ENCODE measurements around the gene ESAM.

The ESAM gene

DNA sequence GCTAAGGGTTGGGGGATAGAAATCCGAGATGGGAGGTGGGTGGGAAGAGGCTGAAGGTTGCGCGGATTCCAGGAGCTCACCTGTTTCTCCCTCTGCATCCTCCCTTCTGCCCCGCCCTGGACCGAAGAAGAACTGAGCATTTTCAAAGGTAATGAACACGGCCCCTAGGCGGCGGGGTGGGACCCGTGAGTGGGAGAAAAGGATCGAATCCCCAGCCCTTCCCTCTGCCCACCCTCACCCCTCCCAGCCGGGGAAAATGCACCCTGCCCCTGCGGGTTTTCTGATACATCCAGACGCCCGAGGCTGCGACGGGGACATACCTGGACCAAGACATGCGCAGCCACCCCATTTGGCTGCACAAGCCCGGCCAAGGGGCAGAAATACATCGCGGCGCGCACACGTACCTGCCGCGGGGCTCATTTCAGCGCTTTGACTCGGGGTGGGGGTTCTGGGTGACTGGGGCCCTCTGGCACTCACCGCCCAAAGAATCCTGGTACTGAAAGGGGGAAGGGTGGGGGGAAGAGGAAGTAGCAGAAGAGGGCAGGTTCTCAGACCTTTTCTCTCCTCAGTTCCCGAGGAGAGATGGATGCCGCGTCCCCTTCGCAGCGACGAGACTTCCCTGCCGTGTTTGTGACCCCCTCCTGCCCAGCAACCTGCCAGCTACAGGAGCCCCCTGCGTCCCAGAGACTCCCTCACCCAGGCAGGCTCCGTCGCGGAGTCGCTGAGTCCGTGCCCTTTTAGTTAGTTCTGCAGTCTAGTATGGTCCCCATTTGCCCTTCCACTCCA lies 16.1 kb downstream of the ESAM start:
- H3K27ac ChIP-seq, result no peak overlapping the region
- no peak for DNase-seq (ENCODE audit: low read depth, low spot score)
- H3K4me3 ChIP-seq, result peak overlapping the region; percentile 75
- no peaks in the 10 kb centered on the region for H3K9me3 ChIP-seq (ENCODE audit: low read depth, low read length)
- H3K9ac ChIP-seq (ENCODE audit: insufficient read length), result no peak overlapping the region
- TF ChIP-seq FOXP2 (optimal IDR thresholded peaks at IDR 0.05; ENCODE audit: control extremely low read depth, extremely low read length, insufficient read depth), result no peak
- no peak for TF ChIP-seq POLR2AphosphoS5 (IDR thresholded peaks at IDR 0.05; ENCODE audit: borderline replicate concordance, low read depth, low read length)
- no peak for TF ChIP-seq EZH2 (IDR thresholded peaks at IDR 0.05)
- no peaks in the 10 kb centered on the region for H3K36me3 ChIP-seq (ENCODE audit: insufficient read depth, low read length)

DNA sequence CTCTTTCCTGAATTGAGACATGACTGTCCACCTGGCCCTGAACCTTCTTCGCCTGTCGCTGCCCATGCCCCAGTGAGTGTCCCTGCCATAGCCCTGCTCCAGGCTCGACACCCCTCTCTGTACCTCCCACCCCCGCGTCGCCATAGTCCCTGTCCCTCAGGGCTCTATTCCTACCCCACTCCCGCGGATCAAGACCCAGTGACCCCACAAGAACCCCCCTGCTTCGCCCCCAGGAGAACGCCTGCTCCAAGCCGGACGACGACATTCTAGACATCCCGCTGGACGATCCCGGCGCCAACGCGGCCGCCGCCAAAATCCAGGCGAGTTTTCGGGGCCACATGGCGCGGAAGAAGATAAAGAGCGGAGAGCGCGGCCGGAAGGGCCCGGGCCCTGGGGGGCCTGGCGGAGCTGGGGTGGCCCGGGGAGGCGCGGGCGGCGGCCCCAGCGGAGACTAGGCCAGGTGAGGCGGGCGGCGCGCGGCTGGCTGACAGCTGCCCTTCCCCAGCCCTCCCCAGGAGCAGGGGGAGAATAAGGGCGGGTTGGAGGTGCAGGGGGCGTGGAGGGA lies 16.7 kb downstream of the ESAM start:
- Histone ChIP-seq H3K9me3 (ENCODE audit: low read depth, low read length) (no peaks in the 10 kb centered on the region), H3K4me3 (no peak overlapping the region), H3K36me3 (ENCODE audit: insufficient read depth, low read length) (no peaks in the 10 kb centered on the region), H3K27ac (no peak overlapping the region), H3K9ac (ENCODE audit: insufficient read length) (no peak overlapping the region)
- no peak for DNase-seq (ENCODE audit: low read depth, low spot score)
- no peak for TF ChIP-seq FOXP2 (optimal IDR thresholded peaks at IDR 0.05; ENCODE audit: control extremely low read depth, extremely low read length, insufficient read depth)
- no peak for TF ChIP-seq POLR2AphosphoS5 (IDR thresholded peaks at IDR 0.05; ENCODE audit: borderline replicate concordance, low read depth, low read length)
- no peak for TF ChIP-seq EZH2 (IDR thresholded peaks at IDR 0.05)

GRCh38 chr11:124743050-124743449 lies 19.0 kb downstream of the ESAM start:
- no peak for DNase-seq (ENCODE audit: low read depth, low spot score)
- Histone ChIP-seq H3K36me3 (ENCODE audit: insufficient read depth, low read length) (no peaks in the 10 kb centered on the region), H3K9ac (ENCODE audit: insufficient read length) (no peak overlapping the region), H3K27ac (no peak overlapping the region), H3K9me3 (ENCODE audit: low read depth, low read length) (no peaks in the 10 kb centered on the region), H3K4me3 (no peak overlapping the region)
- TF ChIP-seq EZH2 (IDR thresholded peaks at IDR 0.05) (no peak), FOXP2 (optimal IDR thresholded peaks at IDR 0.05; ENCODE audit: control extremely low read depth, extremely low read length, insufficient read depth) (no peak), POLR2AphosphoS5 (IDR thresholded peaks at IDR 0.05; ENCODE audit: borderline replicate concordance, low read depth, low read length) (no peak)

DNA sequence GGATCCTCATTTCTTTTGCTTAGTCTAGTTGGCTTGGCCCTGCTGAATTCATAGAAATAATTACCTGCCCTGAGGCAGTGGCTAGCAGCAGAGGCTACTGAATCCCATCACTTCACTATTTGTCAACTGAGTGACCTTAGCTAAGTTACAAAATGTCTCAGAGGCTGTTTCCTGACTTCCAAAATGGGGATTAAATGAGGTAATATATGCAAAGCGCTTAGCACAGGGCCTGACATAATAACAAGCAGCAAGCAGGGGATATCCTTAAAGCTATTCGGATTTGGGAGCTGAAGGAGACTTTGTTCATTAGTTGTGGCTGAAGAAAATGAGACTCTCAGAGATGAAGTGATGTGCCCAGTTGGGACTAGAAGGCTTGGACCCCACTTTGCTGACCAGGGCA lies 19.5 kb downstream of the ESAM start:
- Histone ChIP-seq H3K9ac (ENCODE audit: insufficient read length) (no peak overlapping the region), H3K9me3 (ENCODE audit: low read depth, low read length) (no peaks in the 10 kb centered on the region), H3K4me3 (no peak overlapping the region), H3K36me3 (ENCODE audit: insufficient read depth, low read length) (no peaks in the 10 kb centered on the region), H3K27ac (no peak overlapping the region)
- DNase-seq (ENCODE audit: low read depth, low spot score), result no peak
- TF ChIP-seq EZH2 (IDR thresholded peaks at IDR 0.05) (no peak), POLR2AphosphoS5 (IDR thresholded peaks at IDR 0.05; ENCODE audit: borderline replicate concordance, low read depth, low read length) (no peak), FOXP2 (optimal IDR thresholded peaks at IDR 0.05; ENCODE audit: control extremely low read depth, extremely low read length, insufficient read depth) (no peak)

GRCh38 chr11:124740277-124740882 lies 21.7 kb downstream of the ESAM start:
- H3K9ac ChIP-seq (ENCODE audit: insufficient read length), result peak overlapping the region; percentile 14
- H3K4me3 ChIP-seq, result peak overlapping the region; percentile 79
- no peaks in the 10 kb centered on the region for H3K9me3 ChIP-seq (ENCODE audit: low read depth, low read length)
- no peak overlapping the region for H3K27ac ChIP-seq
- TF ChIP-seq FOXP2 (optimal IDR thresholded peaks at IDR 0.05; ENCODE audit: control extremely low read depth, extremely low read length, insufficient read depth) (no peak), EZH2 (IDR thresholded peaks at IDR 0.05) (no peak), POLR2AphosphoS5 (IDR thresholded peaks at IDR 0.05; ENCODE audit: borderline replicate concordance, low read depth, low read length) (no peak)
- no peaks in the 10 kb centered on the region for H3K36me3 ChIP-seq (ENCODE audit: insufficient read depth, low read length)
- no peak for DNase-seq (ENCODE audit: low read depth, low spot score)

- Histone ChIP-seq H3K4me3 (peak within 1 kb of the TSS; percentile 79), H3K9ac (ENCODE audit: insufficient read length) (peak within 1 kb of the TSS; percentile 14), H3K36me3 (ENCODE audit: insufficient read depth, low read length) (no peaks in the 10 kb centered on the region), H3K9me3 (ENCODE audit: low read depth, low read length) (no peaks in the 10 kb centered on the region), H3K27ac (no peak within 1 kb of the TSS)
- no peak for TF ChIP-seq EZH2 (IDR thresholded peaks at IDR 0.05)
- TF ChIP-seq FOXP2 (optimal IDR thresholded peaks at IDR 0.05; ENCODE audit: control extremely low read depth, extremely low read length, insufficient read depth), result peak; percentile 57
- peak; percentile 12; the same call in 1 of the 2 replicates for TF ChIP-seq POLR2AphosphoS5 (IDR thresholded peaks at IDR 0.05; ENCODE audit: borderline replicate concordance, low read depth, low read length)
- DNase-seq (ENCODE audit: low read depth, low spot score), result no peak
Observed at GRCh38 chr11:124739479-124740276, 22.4 kb downstream of the ESAM start, which contains the start of gene NRGN. Gene NRGN (plus strand): TSS chr11:124739942. CDS start chr11:124740085, 143 bp downstream.

- H3K9ac ChIP-seq (ENCODE audit: insufficient read length), result no peak overlapping the region
- no peak for TF ChIP-seq POLR2AphosphoS5 (IDR thresholded peaks at IDR 0.05; ENCODE audit: borderline replicate concordance, low read depth, low read length)
- TF ChIP-seq EZH2 (IDR thresholded peaks at IDR 0.05), result no peak
- TF ChIP-seq FOXP2 (optimal IDR thresholded peaks at IDR 0.05; ENCODE audit: control extremely low read depth, extremely low read length, insufficient read depth), result no peak
- no peaks in the 10 kb centered on the region for H3K36me3 ChIP-seq (ENCODE audit: insufficient read depth, low read length)
- H3K9me3 ChIP-seq (ENCODE audit: low read depth, low read length), result no peaks in the 10 kb centered on the region
- no peak for DNase-seq (ENCODE audit: low read depth, low spot score)
- peak overlapping the region; percentile 79 for H3K4me3 ChIP-seq
- H3K27ac ChIP-seq, result no peak overlapping the region
Observed at GRCh38 chr11:124738713-124739478, 23.2 kb downstream of the ESAM start.

Data from SK-N-MC (cell line).